ENCODE results near the gene MLST8.

DNA sequence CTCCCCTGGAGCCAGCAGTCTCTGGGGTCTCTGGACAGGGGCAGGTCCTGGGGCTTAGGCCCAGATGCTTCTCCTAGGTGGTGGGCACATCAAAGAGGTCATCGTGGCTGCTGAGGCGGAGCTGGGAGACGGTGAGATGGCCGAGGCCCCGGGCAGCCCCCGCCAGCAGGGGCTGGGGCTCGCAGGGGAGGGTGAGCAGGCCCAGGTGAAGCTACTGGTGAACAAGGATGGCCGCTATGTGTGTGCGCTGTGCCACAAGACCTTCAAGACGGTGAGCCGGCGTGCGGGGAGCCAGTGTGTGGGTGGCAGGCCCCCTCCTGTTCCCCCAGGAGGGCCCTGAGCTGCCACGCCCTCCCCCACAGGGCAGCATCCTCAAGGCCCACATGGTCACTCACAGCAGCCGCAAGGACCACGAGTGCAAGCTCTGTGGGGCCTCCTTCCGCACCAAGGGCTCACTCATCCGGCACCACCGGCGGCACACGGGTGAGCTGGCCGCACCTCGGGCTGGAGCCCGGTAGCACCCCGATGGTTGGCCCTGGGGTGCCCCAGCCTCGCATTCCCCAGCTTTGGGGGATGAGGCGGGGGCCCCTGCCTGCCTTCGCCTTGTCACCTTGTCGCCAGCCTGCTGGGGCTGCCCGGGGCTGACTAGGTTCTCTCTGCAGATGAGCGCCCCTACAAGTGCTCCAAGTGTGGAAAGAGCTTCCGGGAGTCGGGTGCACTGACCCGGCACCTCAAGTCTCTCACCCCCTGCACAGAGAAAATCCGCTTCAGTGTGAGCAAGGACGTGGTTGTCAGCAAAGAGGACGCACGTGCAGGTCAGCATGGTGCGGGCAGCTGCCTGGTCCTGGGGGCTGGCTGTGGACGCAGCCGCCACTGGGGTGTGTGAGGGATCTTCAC is 27.1 kb downstream of the MLST8 start:
- TF ChIP-seq, protein P1, sequence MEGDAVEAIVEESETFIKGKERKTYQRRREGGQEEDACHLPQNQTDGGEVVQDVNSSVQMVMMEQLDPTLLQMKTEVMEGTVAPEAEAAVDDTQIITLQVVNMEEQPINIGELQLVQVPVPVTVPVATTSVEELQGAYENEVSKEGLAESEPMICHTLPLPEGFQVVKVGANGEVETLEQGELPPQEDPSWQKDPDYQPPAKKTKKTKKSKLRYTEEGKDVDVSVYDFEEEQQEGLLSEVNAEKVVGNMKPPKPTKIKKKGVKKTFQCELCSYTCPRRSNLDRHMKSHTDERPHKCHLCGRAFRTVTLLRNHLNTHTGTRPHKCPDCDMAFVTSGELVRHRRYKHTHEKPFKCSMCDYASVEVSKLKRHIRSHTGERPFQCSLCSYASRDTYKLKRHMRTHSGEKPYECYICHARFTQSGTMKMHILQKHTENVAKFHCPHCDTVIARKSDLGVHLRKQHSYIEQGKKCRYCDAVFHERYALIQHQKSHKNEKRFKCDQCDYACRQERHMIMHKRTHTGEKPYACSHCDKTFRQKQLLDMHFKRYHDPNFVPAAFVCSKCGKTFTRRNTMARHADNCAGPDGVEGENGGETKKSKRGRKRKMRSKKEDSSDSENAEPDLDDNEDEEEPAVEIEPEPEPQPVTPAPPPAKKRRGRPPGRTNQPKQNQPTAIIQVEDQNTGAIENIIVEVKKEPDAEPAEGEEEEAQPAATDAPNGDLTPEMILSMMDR (IDR thresholded peaks at IDR 0.05 in 2 of 3, conservative IDR thresholded peaks at IDR 0.05 in 1 of 3; ENCODE audit: borderline replicate concordance in 1 of 3, insufficient read depth in 1 of 3, low read depth in 2 of 3, low read length in 2 of 3) = no peak
- TF ChIP-seq EZH2 (IDR thresholded peaks at IDR 0.05) (no peak), POLR2A (IDR thresholded peaks at IDR 0.05; ENCODE audit: borderline replicate concordance, extremely low read depth, insufficient read depth, insufficient read length) (no peak), SRF (IDR thresholded peaks at IDR 0.05; ENCODE audit: low read depth) (no peak), POLR2AphosphoS5 (IDR thresholded peaks at IDR 0.05; ENCODE audit: low read depth, low read length) (no peak), EGR1 (IDR thresholded peaks at IDR 0.05; ENCODE audit: low read depth) (no peak), SIN3A (IDR thresholded peaks at IDR 0.05; ENCODE audit: low read depth) (no peak), YY1 (IDR thresholded peaks at IDR 0.05; ENCODE audit: extremely low read depth, insufficient replicate concordance, low read depth, low read length) (no peak), TCF7L2 (IDR thresholded peaks at IDR 0.05; ENCODE audit: borderline replicate concordance, extremely low read depth, insufficient read depth, insufficient read length) (no peak)
- TF ChIP-seq, protein P2, sequence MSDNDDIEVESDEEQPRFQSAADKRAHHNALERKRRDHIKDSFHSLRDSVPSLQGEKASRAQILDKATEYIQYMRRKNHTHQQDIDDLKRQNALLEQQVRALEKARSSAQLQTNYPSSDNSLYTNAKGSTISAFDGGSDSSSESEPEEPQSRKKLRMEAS (IDR thresholded peaks at IDR 0.05) = no peak
- TF ChIP-seq, protein P3, sequence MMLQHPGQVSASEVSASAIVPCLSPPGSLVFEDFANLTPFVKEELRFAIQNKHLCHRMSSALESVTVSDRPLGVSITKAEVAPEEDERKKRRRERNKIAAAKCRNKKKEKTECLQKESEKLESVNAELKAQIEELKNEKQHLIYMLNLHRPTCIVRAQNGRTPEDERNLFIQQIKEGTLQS (IDR thresholded peaks at IDR 0.05) = no peak
